Activated naive CD4-positive, alpha-beta T cell treated with anti-CD3 and anti-CD28 coated beads, Interleukin-2, amount 50 U/mL, for 24 hours (primary cell): ENCODE results near the gene PID1.

ENCODE experiments used
- H3K27ac Mint-ChIP-seq: one replicate; pipeline ENCODE4 v1.8.0; 2021; ENCODE audit warnings: mild to moderate bottlenecking, mixed read lengths
- H3K27me3 Mint-ChIP-seq: one replicate; pipeline ENCODE4 v1.8.0; 2021; ENCODE audit warnings: mixed read lengths
- H3K36me3 Mint-ChIP-seq: one replicate; pipeline ENCODE4 v1.8.0; 2021; ENCODE audit warnings: mixed read lengths
- H3K4me1 Mint-ChIP-seq: one replicate; pipeline ENCODE4 v1.8.0; 2021; ENCODE audit warnings: mixed read lengths
- H3K4me3 Mint-ChIP-seq: one replicate; pipeline ENCODE4 v1.8.0; 2021; ENCODE audit warnings: mild to moderate bottlenecking, mixed read lengths
- H3K9me3 Mint-ChIP-seq: one replicate; pipeline ENCODE4 v1.8.0; 2021; ENCODE audit warnings: mixed read lengths

PID1 gene

GRCh38 chr2:229173825-229174359 is 97.2 kb downstream of the PID1 start:
- no peaks in the 10 kb centered on the region for H3K36me3 Mint-ChIP-seq
- peaks cover 10% of the 10 kb centered on the region for H3K9me3 Mint-ChIP-seq
- no peaks in the 10 kb centered on the region for H3K4me1 Mint-ChIP-seq
- no peak overlapping the region for H3K27ac Mint-ChIP-seq
- H3K4me3 Mint-ChIP-seq, result no peak overlapping the region
- H3K27me3 Mint-ChIP-seq, result no peaks in the 10 kb centered on the region

GRCh38 chr2:229170916-229171315 is 100.2 kb downstream of the PID1 start:
- no peaks in the 10 kb centered on the region for H3K36me3 Mint-ChIP-seq
- H3K4me3 Mint-ChIP-seq, result no peak overlapping the region
- H3K9me3 Mint-ChIP-seq, result peaks cover 2% of the 10 kb centered on the region
- H3K4me1 Mint-ChIP-seq, result no peaks in the 10 kb centered on the region
- no peaks in the 10 kb centered on the region for H3K27me3 Mint-ChIP-seq
- no peak overlapping the region for H3K27ac Mint-ChIP-seq

- Mint-ChIP-seq H3K27me3 (no peaks in the 10 kb centered on the region), H3K9me3 (no peaks in the 10 kb centered on the region), H3K27ac (no peak overlapping the region), H3K4me3 (no peak overlapping the region), H3K36me3 (no peaks in the 10 kb centered on the region), H3K4me1 (no peaks in the 10 kb centered on the region)
These were observed 100.9 kb downstream of the PID1 start for GRCh38 chr2:229170171-229170570.

- no peak overlapping the region for H3K27ac Mint-ChIP-seq
- no peaks in the 10 kb centered on the region for H3K9me3 Mint-ChIP-seq
- H3K4me3 Mint-ChIP-seq, result no peak overlapping the region
- no peaks in the 10 kb centered on the region for H3K36me3 Mint-ChIP-seq
- no peaks in the 10 kb centered on the region for H3K4me1 Mint-ChIP-seq
- H3K27me3 Mint-ChIP-seq, result no peaks in the 10 kb centered on the region
These were observed 101.3 kb downstream of the PID1 start for GRCh38 chr2:229169751-229170150.

- H3K36me3 Mint-ChIP-seq, result no peaks in the 10 kb centered on the region
- no peaks in the 10 kb centered on the region for H3K9me3 Mint-ChIP-seq
- H3K4me1 Mint-ChIP-seq, result no peaks in the 10 kb centered on the region
- H3K27ac Mint-ChIP-seq, result no peak overlapping the region
- H3K4me3 Mint-ChIP-seq, result no peak overlapping the region
- no peaks in the 10 kb centered on the region for H3K27me3 Mint-ChIP-seq
These were observed 106.4 kb downstream of the PID1 start for GRCh38 chr2:229164545-229165249.

GRCh38 chr2:229163893-229164292 is 107.2 kb downstream of the PID1 start:
- no peak overlapping the region for H3K4me3 Mint-ChIP-seq

GRCh38 chr2:229162015-229162414 is 109.1 kb downstream of the PID1 start:
- Mint-ChIP-seq H3K27ac (no peak overlapping the region), H3K9me3 (no peaks in the 10 kb centered on the region), H3K4me1 (no peaks in the 10 kb centered on the region), H3K36me3 (no peaks in the 10 kb centered on the region), H3K27me3 (no peaks in the 10 kb centered on the region), H3K4me3 (no peak overlapping the region)

More at GRCh38 chr2:229163893-229164292, 107.2 kb downstream of the PID1 start:
- Mint-ChIP-seq H3K27me3 (no peaks in the 10 kb centered on the region), H3K36me3 (no peaks in the 10 kb centered on the region), H3K9me3 (no peaks in the 10 kb centered on the region), H3K27ac (no peak overlapping the region), H3K4me1 (no peaks in the 10 kb centered on the region)

- Mint-ChIP-seq H3K27me3 (no peaks in the 10 kb centered on the region), H3K4me1 (no peaks in the 10 kb centered on the region), H3K4me3 (no peak overlapping the region), H3K27ac (no peak overlapping the region), H3K9me3 (no peaks in the 10 kb centered on the region), H3K36me3 (no peaks in the 10 kb centered on the region)
These were observed 110.1 kb downstream of the PID1 start for GRCh38 chr2:229160984-229161383.

- no peak overlapping the region for H3K4me3 Mint-ChIP-seq
- no peaks in the 10 kb centered on the region for H3K36me3 Mint-ChIP-seq
- no peaks in the 10 kb centered on the region for H3K9me3 Mint-ChIP-seq
- no peak overlapping the region for H3K27ac Mint-ChIP-seq
- H3K4me1 Mint-ChIP-seq, result no peaks in the 10 kb centered on the region
- H3K27me3 Mint-ChIP-seq, result no peaks in the 10 kb centered on the region
These were observed 110.9 kb downstream of the PID1 start for GRCh38 chr2:229160180-229160579.

- Mint-ChIP-seq H3K4me3 (no peak overlapping the region), H3K9me3 (no peaks in the 10 kb centered on the region), H3K36me3 (no peaks in the 10 kb centered on the region), H3K27ac (no peak overlapping the region), H3K4me1 (no peaks in the 10 kb centered on the region), H3K27me3 (no peaks in the 10 kb centered on the region)
These were observed 111.7 kb downstream of the PID1 start for GRCh38 chr2:229159405-229159804.

GRCh38 chr2:229154381-229154780 is 116.7 kb downstream of the PID1 start:
- no peak overlapping the region for H3K4me3 Mint-ChIP-seq
- H3K36me3 Mint-ChIP-seq, result no peaks in the 10 kb centered on the region
- no peaks in the 10 kb centered on the region for H3K4me1 Mint-ChIP-seq
- no peaks in the 10 kb centered on the region for H3K9me3 Mint-ChIP-seq
- no peaks in the 10 kb centered on the region for H3K27me3 Mint-ChIP-seq
- no peak overlapping the region for H3K27ac Mint-ChIP-seq

- H3K4me1 Mint-ChIP-seq, result no peaks in the 10 kb centered on the region
- H3K9me3 Mint-ChIP-seq, result no peaks in the 10 kb centered on the region
- H3K27me3 Mint-ChIP-seq, result no peaks in the 10 kb centered on the region
- H3K27ac Mint-ChIP-seq, result no peak overlapping the region
- H3K36me3 Mint-ChIP-seq, result no peaks in the 10 kb centered on the region
- no peak overlapping the region for H3K4me3 Mint-ChIP-seq
These were observed 117.1 kb downstream of the PID1 start for GRCh38 chr2:229153951-229154350.

- H3K36me3 Mint-ChIP-seq, result no peaks in the 10 kb centered on the region
These were observed 117.8 kb downstream of the PID1 start for GRCh38 chr2:229153267-229153666.

GRCh38 chr2:229152674-229153073 is 118.4 kb downstream of the PID1 start:
- Mint-ChIP-seq H3K36me3 (no peaks in the 10 kb centered on the region), H3K9me3 (no peaks in the 10 kb centered on the region), H3K27me3 (no peaks in the 10 kb centered on the region), H3K27ac (no peak overlapping the region), H3K4me1 (no peaks in the 10 kb centered on the region), H3K4me3 (no peak overlapping the region)

More at GRCh38 chr2:229153267-229153666, 117.8 kb downstream of the PID1 start:
- Mint-ChIP-seq H3K9me3 (no peaks in the 10 kb centered on the region), H3K4me1 (no peaks in the 10 kb centered on the region), H3K27me3 (no peaks in the 10 kb centered on the region), H3K4me3 (no peak overlapping the region), H3K27ac (no peak overlapping the region)

GRCh38 chr2:229150317-229150716 is 120.8 kb downstream of the PID1 start:
- Mint-ChIP-seq H3K9me3 (no peaks in the 10 kb centered on the region), H3K27ac (no peak overlapping the region), H3K4me1 (no peaks in the 10 kb centered on the region), H3K36me3 (no peaks in the 10 kb centered on the region), H3K4me3 (no peak overlapping the region), H3K27me3 (no peaks in the 10 kb centered on the region)

- Mint-ChIP-seq H3K9me3 (no peaks in the 10 kb centered on the region), H3K27ac (no peak overlapping the region)
These were observed 129.6 kb downstream of the PID1 start for GRCh38 chr2:229141424-229142025.

More at GRCh38 chr2:229141424-229142025, 129.6 kb downstream of the PID1 start:
- Mint-ChIP-seq H3K4me3 (no peak overlapping the region), H3K36me3 (no peaks in the 10 kb centered on the region), H3K27me3 (no peaks in the 10 kb centered on the region), H3K4me1 (no peaks in the 10 kb centered on the region)
